ENCODE measurements around the gene RAP1GDS1. TPM values are rescaled to one million over a fixed set of nuclear protein-coding genes. Genes with fewer than 3 reads are reported as not detected.

RAP1GDS1 gene
- total and polyA plus RNA-seq, 12 donors: 5.9 to 38.1 (median 22.8) TPM

DNA sequence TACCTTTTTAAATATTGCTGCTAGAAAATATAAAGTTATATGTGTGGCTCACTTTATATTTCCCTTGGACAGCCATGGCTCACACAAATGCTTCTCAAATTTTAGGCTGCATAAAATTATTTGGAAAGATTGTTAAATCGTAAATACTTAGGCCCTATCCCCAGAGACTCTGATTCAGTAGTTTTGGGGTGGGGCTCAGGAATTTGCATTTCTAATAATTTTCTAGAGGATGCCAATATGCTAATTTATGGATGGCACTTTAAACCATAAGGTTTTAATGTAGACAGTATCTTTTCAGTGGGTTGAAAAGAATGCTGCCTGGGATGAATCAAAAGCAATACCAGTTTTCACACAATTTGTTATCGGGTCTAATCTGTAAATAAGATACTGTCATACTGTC lies 49.7 kb downstream of the RAP1GDS1 start:
- Histone ChIP-seq H3K4me3 (no peak overlapping the region), H3K27me3 (no peaks in the 10 kb centered on the region), H3K36me3 (replicated peaks in 1 of 2) (no peaks in the 10 kb centered on the region), H3K27ac (no peak overlapping the region), H3K4me1 (replicated peaks in 1 of 2) (no peaks in the 10 kb centered on the region), H3K9me3 (replicated peaks in 1 of 3) (no peaks in the 10 kb centered on the region)
- WGBS, 4 donors: 91 to 96% (median 93%) methylated on average over 2 of the region's 2 CpGs
- intact Hi-C loops (cut with DNase I): no loop called here
- no peak for TF ChIP-seq POLR2A (IDR thresholded peaks at IDR 0.05)
- TF ChIP-seq, protein P1, sequence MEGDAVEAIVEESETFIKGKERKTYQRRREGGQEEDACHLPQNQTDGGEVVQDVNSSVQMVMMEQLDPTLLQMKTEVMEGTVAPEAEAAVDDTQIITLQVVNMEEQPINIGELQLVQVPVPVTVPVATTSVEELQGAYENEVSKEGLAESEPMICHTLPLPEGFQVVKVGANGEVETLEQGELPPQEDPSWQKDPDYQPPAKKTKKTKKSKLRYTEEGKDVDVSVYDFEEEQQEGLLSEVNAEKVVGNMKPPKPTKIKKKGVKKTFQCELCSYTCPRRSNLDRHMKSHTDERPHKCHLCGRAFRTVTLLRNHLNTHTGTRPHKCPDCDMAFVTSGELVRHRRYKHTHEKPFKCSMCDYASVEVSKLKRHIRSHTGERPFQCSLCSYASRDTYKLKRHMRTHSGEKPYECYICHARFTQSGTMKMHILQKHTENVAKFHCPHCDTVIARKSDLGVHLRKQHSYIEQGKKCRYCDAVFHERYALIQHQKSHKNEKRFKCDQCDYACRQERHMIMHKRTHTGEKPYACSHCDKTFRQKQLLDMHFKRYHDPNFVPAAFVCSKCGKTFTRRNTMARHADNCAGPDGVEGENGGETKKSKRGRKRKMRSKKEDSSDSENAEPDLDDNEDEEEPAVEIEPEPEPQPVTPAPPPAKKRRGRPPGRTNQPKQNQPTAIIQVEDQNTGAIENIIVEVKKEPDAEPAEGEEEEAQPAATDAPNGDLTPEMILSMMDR (IDR thresholded peaks at IDR 0.05): no peak
- no peak for DNase-seq

DNA sequence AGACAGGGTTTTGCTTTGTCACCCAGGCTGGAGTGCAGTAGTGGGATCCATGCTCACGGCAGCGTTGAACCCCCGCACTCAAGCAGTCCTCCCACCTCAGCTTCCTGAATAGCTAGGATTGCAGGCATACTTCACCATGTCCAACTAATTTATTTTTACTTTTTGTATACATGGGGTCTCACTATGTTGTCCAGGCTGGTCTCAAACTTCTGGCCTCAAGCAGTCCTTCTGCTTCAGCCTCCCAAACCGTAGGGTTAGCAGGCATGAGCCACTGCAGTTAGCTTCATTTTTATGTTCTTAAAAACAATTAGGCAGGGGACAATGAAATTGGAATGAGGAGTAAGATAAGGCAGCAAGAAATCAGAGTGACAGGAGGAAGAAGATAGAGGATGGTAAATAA lies 50.5 kb downstream of the RAP1GDS1 start:
- DNase-seq: no peak
- Histone ChIP-seq H3K4me3 (no peak overlapping the region), H3K4me1 (replicated peaks in 1 of 2) (no peaks in the 10 kb centered on the region), H3K27me3 (no peaks in the 10 kb centered on the region), H3K36me3 (replicated peaks in 1 of 2) (no peaks in the 10 kb centered on the region), H3K9me3 (replicated peaks in 1 of 3) (no peaks in the 10 kb centered on the region), H3K27ac (no peak overlapping the region)
- TF ChIP-seq, protein P1 (IDR thresholded peaks at IDR 0.05): no peak
- no peak for TF ChIP-seq POLR2A (IDR thresholded peaks at IDR 0.05)
- 90 to 99% (median 97%) methylated on average over 4 of the region's 4 CpGs for WGBS, 4 donors
- intact Hi-C loops (cut with DNase I): no loop called here

DNA sequence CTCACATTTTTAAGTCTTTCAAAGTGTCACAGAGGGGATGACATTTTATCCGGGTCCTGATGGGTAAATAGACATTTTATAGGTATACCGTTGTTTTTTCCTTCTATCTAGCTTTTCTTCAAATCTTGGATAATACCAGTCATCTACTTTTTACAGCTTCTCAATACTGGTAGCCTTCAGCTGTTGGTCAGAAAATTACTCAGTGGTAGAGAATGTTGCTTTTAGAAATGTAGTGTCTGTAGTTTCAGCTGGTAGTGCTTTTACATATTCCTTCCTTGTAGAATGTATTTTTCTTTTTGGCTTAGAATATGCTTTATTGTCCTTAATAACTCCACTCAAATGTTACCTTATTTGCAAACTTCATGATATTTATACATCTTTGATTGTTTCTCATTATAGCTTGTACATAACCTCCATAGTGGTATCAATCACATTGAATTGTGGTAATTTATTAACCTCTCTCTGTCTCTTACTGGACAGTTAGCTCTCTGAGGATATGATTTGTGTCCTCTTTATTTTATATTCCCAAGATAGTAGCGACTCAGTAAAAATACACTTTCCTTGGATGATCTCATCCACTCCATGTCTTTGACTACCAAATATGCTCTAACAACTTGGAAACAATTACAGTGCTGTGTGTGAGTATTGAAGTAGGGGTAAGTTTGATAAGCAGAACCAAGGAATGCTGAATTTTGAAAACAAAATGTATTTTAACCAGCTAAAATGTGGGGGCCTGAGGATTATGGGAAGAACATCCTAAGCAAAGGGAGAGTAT lies 53.8 kb downstream of the RAP1GDS1 start:
- no peaks in the 10 kb centered on the region for H3K36me3 ChIP-seq (replicated peaks in 1 of 2)
- no peaks in the 10 kb centered on the region for H3K27me3 ChIP-seq
- intact Hi-C loops (cut with DNase I): no loop called here
- 92 to 95% (median 94%) methylated on average over 3 of the region's 3 CpGs for WGBS, 4 donors
- TF ChIP-seq, protein P1 (IDR thresholded peaks at IDR 0.05): no peak
- no peak for TF ChIP-seq POLR2A (IDR thresholded peaks at IDR 0.05)
- H3K27ac ChIP-seq: no peak overlapping the region
- H3K4me1 ChIP-seq (replicated peaks in 1 of 2): no peaks in the 10 kb centered on the region
- no peak overlapping the region for H3K4me3 ChIP-seq
- no peak for DNase-seq
- no peaks in the 10 kb centered on the region for H3K9me3 ChIP-seq (replicated peaks in 1 of 3)

DNA sequence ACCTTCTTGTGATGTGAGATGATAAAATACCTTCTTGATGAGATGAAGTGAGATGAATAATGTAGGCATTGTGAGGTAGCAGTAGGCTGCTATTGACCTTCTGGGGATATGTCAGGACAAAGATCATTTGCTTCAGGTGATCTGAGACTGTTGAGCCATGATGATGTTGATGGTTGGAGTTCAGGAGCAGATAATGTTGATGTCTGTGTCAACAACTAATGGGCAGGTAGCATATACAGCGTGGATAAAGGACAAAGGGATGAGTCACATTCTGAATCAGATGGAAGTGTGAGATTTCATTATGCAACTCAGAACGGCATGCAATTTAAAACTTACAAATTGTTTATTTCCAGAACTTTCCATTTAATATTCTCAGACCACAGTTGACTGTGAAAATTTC lies 57.3 kb downstream of the RAP1GDS1 start:
- intact Hi-C loops (cut with DNase I): no loop called here

More for the DNA sequence above, 57.3 kb downstream of the RAP1GDS1 start:
- Histone ChIP-seq H3K9me3 (replicated peaks in 1 of 3) (no peaks in the 10 kb centered on the region), H3K4me1 (replicated peaks in 1 of 2) (no peaks in the 10 kb centered on the region), H3K4me3 (no peak overlapping the region), H3K27ac (no peak overlapping the region), H3K27me3 (no peaks in the 10 kb centered on the region), H3K36me3 (replicated peaks in 1 of 2) (no peaks in the 10 kb centered on the region)
- 83 to 92% (median 85%) methylated on average over 2 of the region's 2 CpGs for WGBS, 4 donors
- DNase-seq: no peak
- TF ChIP-seq, protein P1 (IDR thresholded peaks at IDR 0.05): no peak
- no peak for TF ChIP-seq POLR2A (IDR thresholded peaks at IDR 0.05)

All from adrenal gland (tissue), 12 donors.